HG03139 (cell line): Measurements from ENCODE around the gene MTURN.
"Not testable (repeated sequence)": the region's sequence is repeated elsewhere in the genome, so short reads cannot be mapped to it uniquely, and the experiment has no call there.

Experiments
- ATAC-seq: cut with Tn5 transposase; IDR thresholded peaks from one replicate; pipeline ENCODE4 v1.9.1; 2021; ENCODE audit not compliant: unreplicated experiment

The MTURN gene

DNA sequence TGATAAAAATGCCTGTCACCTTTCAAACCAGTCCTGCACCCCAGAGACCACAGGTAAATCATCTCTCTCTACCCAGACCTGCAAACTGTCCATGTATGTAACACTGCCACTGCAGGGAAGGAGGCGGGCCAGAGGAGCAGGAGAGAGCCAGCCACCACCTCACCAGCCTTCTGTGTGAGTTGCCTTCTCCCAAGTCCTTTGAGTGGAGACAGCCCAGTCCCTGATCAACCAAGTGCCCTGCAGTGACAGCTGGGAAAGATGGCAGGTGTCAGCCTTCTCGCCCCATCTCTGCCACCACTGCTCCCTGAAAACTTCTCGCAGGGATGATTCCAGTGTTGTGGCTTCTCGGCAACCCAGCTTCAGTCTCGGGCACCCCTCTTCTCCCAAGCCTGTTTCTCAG lies 42.4 kb downstream of the MTURN start:
- ATAC-seq = no peak

- no peak for ATAC-seq
Observed at GRCh38 chr7:30177965-30178364, 43.2 kb downstream of the MTURN start.

- peak; percentile 81 for ATAC-seq
Observed at GRCh38 chr7:30178748-30179436, 44.1 kb downstream of the MTURN start.

- no peak for ATAC-seq
Observed at GRCh38 chr7:30180718-30181117, 45.9 kb downstream of the MTURN start.

- ATAC-seq = no peak
Observed at GRCh38 chr7:30181211-30181610, 46.4 kb downstream of the MTURN start.

GRCh38 chr7:30181736-30182522 lies 47.1 kb downstream of the MTURN start:
- ATAC-seq = no peak

GRCh38 chr7:30182814-30183213 lies 48.0 kb downstream of the MTURN start:
- ATAC-seq = no peak

GRCh38 chr7:30183749-30184369 lies 49.1 kb downstream of the MTURN start:
- ATAC-seq = no peak

- ATAC-seq = no peak
Observed at GRCh38 chr7:30184791-30185487, 50.2 kb downstream of the MTURN start.

- no peak for ATAC-seq
Observed at GRCh38 chr7:30185496-30185895, 50.7 kb downstream of the MTURN start.

DNA sequence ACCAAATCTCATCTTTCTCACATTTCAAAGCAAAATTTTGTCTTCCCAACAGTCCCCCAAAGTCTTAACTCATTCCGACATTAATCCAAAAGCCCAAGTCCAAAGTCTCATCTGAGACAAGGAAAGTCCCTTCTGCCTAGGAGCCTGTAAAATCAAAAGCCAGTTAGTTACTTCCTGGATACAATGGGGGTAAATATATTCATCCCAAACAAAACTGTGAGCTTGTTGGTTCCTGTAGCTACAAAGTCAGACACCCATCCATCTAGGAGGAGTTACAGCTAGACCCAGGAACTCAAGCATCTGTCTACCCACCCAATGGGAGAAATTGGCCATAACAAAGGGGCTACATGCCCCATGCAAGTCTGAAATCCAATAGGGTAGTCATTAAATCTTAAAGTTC lies 51.9 kb downstream of the MTURN start:
- ATAC-seq = no peak

DNA sequence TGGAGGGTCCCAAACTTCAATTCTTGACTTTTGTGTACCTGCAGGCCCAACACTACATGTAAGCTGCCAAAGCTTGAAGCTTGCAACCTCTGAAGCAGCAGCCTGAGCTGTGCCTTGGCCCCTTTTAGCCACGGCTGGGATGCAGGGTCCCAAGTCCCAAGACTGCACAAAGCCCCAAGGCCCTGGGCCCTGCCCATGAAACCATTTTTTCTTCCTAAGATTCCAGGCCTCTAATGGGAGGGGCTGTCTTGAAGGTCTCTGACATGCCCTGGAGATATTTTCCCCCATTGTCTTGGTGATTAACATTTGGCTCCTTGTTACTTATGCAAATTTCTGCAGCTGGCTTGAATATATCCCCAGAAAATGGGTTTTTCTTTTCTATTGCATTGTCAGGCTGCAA lies 52.7 kb downstream of the MTURN start:
- ATAC-seq = no peak

GRCh38 chr7:30188381-30188780 lies 53.6 kb downstream of the MTURN start:
- not testable (repeated sequence) for ATAC-seq

- no peak for ATAC-seq
Observed at GRCh38 chr7:30188811-30189210, 54.0 kb downstream of the MTURN start.

DNA sequence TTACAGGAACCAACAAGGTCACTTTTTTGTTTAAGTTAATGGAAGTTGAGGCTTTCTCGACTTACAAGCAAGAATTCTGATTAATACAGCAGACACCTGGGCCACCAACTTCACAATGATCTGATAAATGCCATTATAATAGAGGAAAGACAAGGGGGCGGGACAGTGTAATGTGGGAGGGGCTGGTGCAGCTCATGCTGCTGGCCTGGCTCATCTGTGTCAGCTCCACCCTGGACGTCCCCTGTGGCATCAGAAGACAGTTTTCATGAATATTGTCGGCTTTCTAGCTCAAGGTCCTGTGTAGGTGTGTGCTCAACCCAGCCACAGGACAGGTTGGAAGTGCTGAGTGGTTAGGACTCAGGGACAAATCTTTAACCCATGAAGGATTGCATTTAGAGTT lies 57.0 kb downstream of the MTURN start:
- no peak for ATAC-seq

DNA sequence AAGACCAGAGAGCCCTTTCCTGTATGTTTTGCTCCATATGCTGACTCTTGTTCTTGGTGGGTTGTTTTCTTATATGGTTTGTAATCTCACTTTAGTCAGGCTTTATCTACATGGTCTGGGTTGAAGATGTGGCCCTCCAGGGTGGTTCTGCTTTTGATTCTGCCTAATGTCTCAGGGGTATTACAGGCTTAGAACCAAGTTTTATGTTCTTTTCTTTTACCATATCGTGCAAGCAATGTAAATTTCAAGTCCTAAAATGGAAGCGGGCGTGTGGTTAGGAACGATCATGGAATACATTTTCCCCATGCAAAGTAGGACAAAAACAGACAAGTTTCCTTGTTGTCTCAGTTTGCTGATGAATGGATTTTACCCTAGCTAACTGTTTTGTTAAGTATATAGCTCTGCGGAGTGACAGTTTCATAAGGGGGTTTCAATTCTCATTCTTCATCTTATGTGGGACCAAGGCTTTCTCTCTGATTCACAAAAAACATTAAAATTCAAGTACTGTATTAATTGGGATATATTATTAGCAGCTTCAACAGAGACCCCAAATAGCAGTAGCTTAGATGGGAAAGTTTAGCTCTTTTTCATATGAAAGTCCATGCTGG lies 58.7 kb downstream of the MTURN start:
- no peak for ATAC-seq

DNA sequence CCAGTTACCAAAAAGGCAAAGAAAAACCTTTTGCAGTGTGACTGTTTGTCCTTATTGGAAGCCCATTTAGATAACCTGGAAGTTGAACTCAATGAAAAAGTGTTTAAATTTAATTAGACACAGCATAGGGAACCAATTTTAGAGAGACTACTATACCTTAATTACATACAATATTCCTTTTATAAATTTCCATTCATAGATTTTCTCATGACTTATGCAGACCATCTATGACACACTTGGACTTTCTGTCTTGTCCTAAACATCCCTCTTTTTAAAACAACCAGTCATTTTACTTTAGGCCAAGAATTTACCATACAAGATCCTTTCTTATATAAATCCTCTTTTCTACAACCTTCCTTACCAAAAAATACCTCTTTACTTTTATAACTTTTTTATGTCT lies 61.6 kb downstream of the MTURN start:
- no peak for ATAC-seq

GRCh38 chr7:30197438-30197837 lies 62.7 kb downstream of the MTURN start:
- no peak for ATAC-seq

- ATAC-seq = no peak
Observed at GRCh38 chr7:30199271-30199670, 64.5 kb downstream of the MTURN start.

DNA sequence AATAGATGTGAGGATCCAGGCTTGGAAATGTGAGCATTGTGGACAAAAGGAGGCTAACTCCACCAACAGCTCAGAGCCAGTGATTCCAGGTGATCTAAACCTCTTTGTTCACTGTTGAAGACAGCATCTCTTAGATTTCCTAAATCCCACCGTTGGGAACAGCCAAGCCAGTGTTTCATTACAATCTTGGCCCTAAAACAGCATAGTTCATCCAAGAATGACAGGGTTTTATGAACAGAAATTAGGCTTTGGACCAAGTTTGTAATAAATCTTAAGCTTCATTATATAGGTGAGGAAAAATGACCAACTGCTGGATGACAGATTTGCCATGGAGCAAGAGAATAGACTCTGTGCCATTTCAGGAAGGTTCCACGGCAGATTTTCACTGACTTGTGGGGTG lies 65.8 kb downstream of the MTURN start:
- no peak for ATAC-seq

GRCh38 chr7:30201161-30201666 lies 66.4 kb downstream of the MTURN start:
- peak; percentile 70 for ATAC-seq
